HUES6 (cell line): ENCODE data around the gene AP4B1.
"Not testable (repeated sequence)": the region's sequence is repeated elsewhere in the genome, so short reads cannot be mapped to it uniquely, and the experiment has no call there.

Experiments used
- H3K27ac ChIP-seq: 2 replicates; pipeline ENCODE4 v1.7.0; 2013; ENCODE audit warnings: low read depth, mild to moderate bottlenecking, low read length, inconsistent platforms
- H3K27me3 ChIP-seq: 2 replicates; pipeline ENCODE4 v1.6.1; 2013; ENCODE audit warnings: low read length; ENCODE audit not compliant: control insufficient read depth, insufficient read depth
- H3K36me3 ChIP-seq: 2 replicates; pipeline ENCODE4 v1.6.1; 2013; ENCODE audit warnings: low read length; ENCODE audit not compliant: control insufficient read depth, insufficient read depth
- H3K4me1 ChIP-seq: 2 replicates; pipeline ENCODE4 v1.6.1; 2013; ENCODE audit warnings: low read length; ENCODE audit not compliant: control insufficient read depth, insufficient read depth
- H3K4me3 ChIP-seq: 2 replicates; pipeline ENCODE4 v1.5.1; 2013; ENCODE audit warnings: low read depth, low read length
- H3K9ac ChIP-seq: one replicate; pipeline ENCODE4 v1.6.1; 2013; ENCODE audit warnings: mild to moderate bottlenecking, low read length
- H3K9me3 ChIP-seq: 2 replicates; pipeline ENCODE4 v1.6.1; 2013; ENCODE audit warnings: low read depth, low read length; ENCODE audit not compliant: control insufficient read depth, insufficient read depth

Gene AP4B1

GRCh38 chr1:113852694-113853093 lies 51.9 kb downstream of the AP4B1 start:
- H3K4me3 ChIP-seq, H3K36me3 ChIP-seq, H3K4me1 ChIP-seq, H3K9me3 ChIP-seq, H3K27me3 ChIP-seq, H3K27ac ChIP-seq, H3K9ac ChIP-seq: not testable (repeated sequence)

DNA sequence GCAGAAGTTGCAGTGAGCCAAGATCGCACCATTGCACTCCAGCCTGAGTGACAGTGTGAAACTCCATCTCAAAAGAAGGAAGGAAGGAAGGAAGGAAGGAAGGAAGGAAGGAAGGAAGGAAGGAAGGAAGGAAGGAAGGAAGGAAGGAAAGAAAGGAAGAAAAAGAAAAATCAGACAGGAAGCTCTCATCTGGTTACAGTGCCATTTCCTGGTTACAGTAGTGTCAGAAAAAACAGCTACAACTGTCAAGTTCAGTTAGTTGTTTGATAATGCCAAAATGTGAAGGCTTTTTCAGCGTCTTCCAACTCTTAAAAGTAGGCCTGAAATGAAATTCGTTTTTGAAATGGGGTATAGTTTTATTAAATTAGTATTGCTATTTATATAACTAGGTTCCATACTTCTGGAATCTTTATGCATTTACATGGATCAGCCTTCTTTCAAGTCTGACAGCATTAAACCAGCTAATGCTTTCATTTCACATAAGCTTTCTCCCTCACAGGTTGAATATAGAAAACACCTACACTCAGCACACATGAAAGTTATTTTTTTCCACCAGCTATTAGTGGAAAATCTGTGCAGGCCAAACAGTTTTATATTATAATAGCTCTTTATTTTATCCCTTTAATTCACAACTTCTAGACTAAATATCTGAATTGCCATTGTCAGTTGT lies 54.3 kb downstream of the AP4B1 start:
- Histone ChIP-seq H3K36me3 (no peaks in the 10 kb centered on the region), H3K9me3 (peaks cover 6% of the 10 kb centered on the region; the same call in 1 of the 2 replicates), H3K27me3 (no peaks in the 10 kb centered on the region), H3K27ac (no peak overlapping the region), H3K9ac (no peak overlapping the region), H3K4me3 (no peak overlapping the region), H3K4me1 (no peaks in the 10 kb centered on the region)

GRCh38 chr1:113849072-113849471 lies 55.5 kb downstream of the AP4B1 start:
- H3K4me1 ChIP-seq: no peaks in the 10 kb centered on the region
- no peak overlapping the region for H3K4me3 ChIP-seq
- H3K36me3 ChIP-seq: no peaks in the 10 kb centered on the region
- H3K9ac ChIP-seq: no peak overlapping the region
- no peaks in the 10 kb centered on the region for H3K27me3 ChIP-seq
- peaks cover 6% of the 10 kb centered on the region; the same call in 1 of the 2 replicates for H3K9me3 ChIP-seq
- H3K27ac ChIP-seq: no peak overlapping the region

GRCh38 chr1:113846391-113847035 lies 58.1 kb downstream of the AP4B1 start:
- Histone ChIP-seq H3K9ac (no peak overlapping the region), H3K9me3 (peaks cover 6% of the 10 kb centered on the region; the same call in 1 of the 2 replicates), H3K27me3 (no peaks in the 10 kb centered on the region), H3K36me3 (no peaks in the 10 kb centered on the region), H3K4me3 (no peak overlapping the region), H3K27ac (no peak overlapping the region), H3K4me1 (no peaks in the 10 kb centered on the region)
